D721Med (cell line): ENCODE results near the gene C1QTNF1.

Experiments used
- DNase-seq: peaks from one replicate; pipeline ENCODE4 v3.0.0; 2011; ENCODE audit warnings: low spot score; ENCODE audit not compliant: insufficient read length
- FAIRE-seq: peaks from 2 replicates; lab custom pipeline; 2011; peaks lifted over from hg19 to GRCh38; lab: Jason Lieb, UNC
- CTCF ChIP-seq: IDR thresholded peaks from 2 replicates; pipeline ENCODE4 v1.5.1; 2012; ENCODE audit warnings: mild to moderate bottlenecking, control low read depth; ENCODE audit not compliant: insufficient read depth; ENCODE audit errors: missing control alignments

Gene C1QTNF1

GRCh38 chr17:79002796-79003593 lies 21.0 kb upstream of the C1QTNF1 start:
- DNase-seq (no peak), FAIRE-seq (no peak)
- TF ChIP-seq CTCF = no peak

GRCh38 chr17:79003661-79004411 lies 20.1 kb upstream of the C1QTNF1 start:
- DNase-seq (no peak), FAIRE-seq (no peak)
- no peak for TF ChIP-seq CTCF

- no peak for DNase-seq
- FAIRE-seq = no peak
- no peak for TF ChIP-seq CTCF
These were observed 18.7 kb upstream of the C1QTNF1 start for GRCh38 chr17:79005063-79005861.

- FAIRE-seq = no peak
These were observed 17.9 kb upstream of the C1QTNF1 start for GRCh38 chr17:79006046-79006445.

GRCh38 chr17:79006794-79007503 lies 17.0 kb upstream of the C1QTNF1 start:
- no peak for TF ChIP-seq CTCF
- FAIRE-seq (no peak), DNase-seq (no peak)

More at GRCh38 chr17:79006046-79006445, 17.9 kb upstream of the C1QTNF1 start:
- DNase-seq = no peak
- no peak for TF ChIP-seq CTCF

GRCh38 chr17:79007504-79008381 lies 16.2 kb upstream of the C1QTNF1 start:
- FAIRE-seq = no peak
- TF ChIP-seq CTCF = no peak
- no peak for DNase-seq
